ENCODE data around the gene CES3.
"Not testable (repeated sequence)": the region's sequence is repeated elsewhere in the genome, so short reads cannot be mapped to it uniquely, and the experiment has no call there.

CES3 gene

GRCh38 chr16:66946541-66946940 lies 14.5 kb upstream of the CES3 start:
- DNase-seq (ENCODE audit: low read depth in 2 of 2): no peak

- no peak for DNase-seq (ENCODE audit: low read depth in 2 of 2)
These were observed 14.1 kb upstream of the CES3 start for GRCh38 chr16:66946974-66947301.

- peak; percentile 65 to 69 for DNase-seq (ENCODE audit: low read depth in 2 of 2)
These were observed 13.6 kb upstream of the CES3 start for GRCh38 chr16:66947302-66948065.

GRCh38 chr16:66948134-66948836 lies 12.8 kb upstream of the CES3 start:
- no peak for DNase-seq (ENCODE audit: low read depth in 2 of 2)

- no peak for DNase-seq (ENCODE audit: low read depth in 2 of 2)
These were observed 12.2 kb upstream of the CES3 start for GRCh38 chr16:66948837-66949225.

- no peak for DNase-seq (ENCODE audit: low read depth in 2 of 2)
These were observed 11.6 kb upstream of the CES3 start for GRCh38 chr16:66949472-66949871.

- no peak for DNase-seq (ENCODE audit: low read depth in 2 of 2)
These were observed 10.6 kb upstream of the CES3 start for GRCh38 chr16:66950437-66950836.

GRCh38 chr16:66950971-66951790 lies 9.9 kb upstream of the CES3 start:
- no peak for DNase-seq (ENCODE audit: low read depth in 2 of 2)

GRCh38 chr16:66952430-66953110 lies 8.5 kb upstream of the CES3 start:
- DNase-seq (ENCODE audit: low read depth in 2 of 2): no peak

- no peak for DNase-seq (ENCODE audit: low read depth in 2 of 2)
These were observed 7.5 kb upstream of the CES3 start for GRCh38 chr16:66953462-66954096.

- DNase-seq (ENCODE audit: low read depth in 2 of 2): peak; percentile 38 to 47
These were observed 6.9 kb upstream of the CES3 start for GRCh38 chr16:66954097-66954659.

GRCh38 chr16:66955363-66956153 lies 5.5 kb upstream of the CES3 start:
- DNase-seq (ENCODE audit: low read depth in 2 of 2): not testable (repeated sequence)

GRCh38 chr16:66956154-66956457 lies 5.0 kb upstream of the CES3 start:
- DNase-seq (ENCODE audit: low read depth in 2 of 2): not testable (repeated sequence)

GRCh38 chr16:66958857-66959703 lies 2.0 kb upstream of the CES3 start:
- no peak for DNase-seq (ENCODE audit: low read depth in 2 of 2)

- DNase-seq (ENCODE audit: low read depth in 2 of 2): no peak
These were observed 1.3 kb upstream of the CES3 start for GRCh38 chr16:66959704-66960161.

GRCh38 chr16:66960270-66960669 lies 796 bp upstream of the CES3 start:
- DNase-seq (ENCODE audit: low read depth in 2 of 2): no peak

GRCh38 chr16:66961914-66962313 lies 848 bp downstream of the CES3 start:
- DNase-seq (ENCODE audit: low read depth in 2 of 2): no peak

- no peak for DNase-seq (ENCODE audit: low read depth in 2 of 2)
These were observed 3.0 kb downstream of the CES3 start for GRCh38 chr16:66964049-66964448.

- no peak for DNase-seq (ENCODE audit: low read depth in 2 of 2)
These were observed 7.8 kb downstream of the CES3 start for GRCh38 chr16:66968847-66969246.
